HL-60/S4 treated with retinoic acid at 250 ng/mL for 4 days and 3 days (cell line): ENCODE data around the gene TMEM62.

ENCODE experiments used
- in situ Hi-C: fragments of 300-500 bp; cut with MboI; formaldehyde crosslinking; loops from 2 replicates; pipeline ENCODE4 v1.7.0; 2022; ENCODE audit warnings: low sequenced_read_pairs

Gene TMEM62

GRCh38 chr15:43133430-43134156 is at the start of gene TMEM62:
Gene TMEM62 (plus strand): TSS chr15:43133586. CDS start chr15:43133803, 217 bp downstream.
- in situ Hi-C loops, result no loop called here

- in situ Hi-C loops, result no loop called here
Observed at GRCh38 chr15:43085921-43086320, 47.5 kb upstream of the TMEM62 start.

- in situ Hi-C loops, result no loop called here
Observed at GRCh38 chr15:43086551-43086950, 46.8 kb upstream of the TMEM62 start.

- in situ Hi-C loops, result no loop called here
Observed at GRCh38 chr15:43091859-43092258, 41.5 kb upstream of the TMEM62 start.

- in situ Hi-C loops, result no loop called here
Observed at GRCh38 chr15:43093026-43093425, 40.4 kb upstream of the TMEM62 start.

GRCh38 chr15:43094416-43095030 is 38.9 kb upstream of the TMEM62 start:
- in situ Hi-C loops, result no loop called here

GRCh38 chr15:43095243-43095642 is 38.1 kb upstream of the TMEM62 start:
- in situ Hi-C loops, result no loop called here

- in situ Hi-C loops, result no loop called here
Observed at GRCh38 chr15:43095708-43096347, 37.6 kb upstream of the TMEM62 start.

GRCh38 chr15:43096411-43096810 is 37.0 kb upstream of the TMEM62 start:
- in situ Hi-C loops, result no loop called here

- in situ Hi-C loops, result no loop called here
Observed at GRCh38 chr15:43099105-43099845, 34.1 kb upstream of the TMEM62 start.

- in situ Hi-C loops, result no loop called here
Observed at GRCh38 chr15:43100971-43101370, 32.4 kb upstream of the TMEM62 start.

- in situ Hi-C loops, result no loop called here
Observed at GRCh38 chr15:43102187-43102586, 31.2 kb upstream of the TMEM62 start.

- in situ Hi-C loops, result no loop called here
Observed at GRCh38 chr15:43103907-43104306, 29.5 kb upstream of the TMEM62 start.

GRCh38 chr15:43104426-43104825 is 29.0 kb upstream of the TMEM62 start:
- in situ Hi-C loops, result no loop called here

- in situ Hi-C loops, result no loop called here
Observed at GRCh38 chr15:43105077-43105736, 28.2 kb upstream of the TMEM62 start.

GRCh38 chr15:43105778-43106485 is 27.5 kb upstream of the TMEM62 start, which contains the start of gene UBR1:
Gene UBR1 (minus strand): TSS chr15:43106038. CDS start chr15:43106022, 16 bp downstream.
- in situ Hi-C loops, result no loop called here

- in situ Hi-C loops, result no loop called here
Observed at GRCh38 chr15:43106486-43106829, 26.9 kb upstream of the TMEM62 start.

GRCh38 chr15:43107751-43108150 is 25.6 kb upstream of the TMEM62 start:
- in situ Hi-C loops, result no loop called here

GRCh38 chr15:43111354-43111753 is 22.0 kb upstream of the TMEM62 start:
- in situ Hi-C loops, result no loop called here

GRCh38 chr15:43118286-43118685 is 15.1 kb upstream of the TMEM62 start:
- in situ Hi-C loops, result no loop called here
